NB4 (cell line): ENCODE measurements around the gene GMPPB.

Experiments
- DNase-seq: peaks from one replicate; pipeline ENCODE4 v3.0.0; 2010; ENCODE audit warnings: low read depth
- H3K4me3 ChIP-seq: one replicate; pipeline ENCODE4 v1.5.1; 2011; ENCODE audit warnings: mild to moderate bottlenecking, low read depth, low read length, moderate library complexity
- CTCF ChIP-seq: IDR thresholded peaks from one replicate; pipeline ENCODE4 v1.5.1; 2012; ENCODE audit warnings: low read depth, low read length
- MAX ChIP-seq: IDR thresholded peaks from 2 replicates; pipeline ENCODE4 v1.6.1; 2011; ENCODE audit warnings: low read depth, low read length
- MYC ChIP-seq: IDR thresholded peaks from 2 replicates; pipeline ENCODE4 v1.6.1; 2011; ENCODE audit warnings: low read depth, low read length
- POLR2A ChIP-seq: IDR thresholded peaks from 2 replicates; pipeline ENCODE4 v1.6.1; 2011; ENCODE audit warnings: mild to moderate bottlenecking; ENCODE audit not compliant: insufficient read length; ENCODE audit errors: extremely low read depth

Gene GMPPB

GRCh38 chr3:49717211-49717958 lies 6.4 kb downstream of the GMPPB start:
- no peak overlapping the region for H3K4me3 ChIP-seq
- DNase-seq, result no peak
- TF ChIP-seq POLR2A (no peak), MYC (no peak), CTCF (no peak), MAX (no peak)

DNA sequence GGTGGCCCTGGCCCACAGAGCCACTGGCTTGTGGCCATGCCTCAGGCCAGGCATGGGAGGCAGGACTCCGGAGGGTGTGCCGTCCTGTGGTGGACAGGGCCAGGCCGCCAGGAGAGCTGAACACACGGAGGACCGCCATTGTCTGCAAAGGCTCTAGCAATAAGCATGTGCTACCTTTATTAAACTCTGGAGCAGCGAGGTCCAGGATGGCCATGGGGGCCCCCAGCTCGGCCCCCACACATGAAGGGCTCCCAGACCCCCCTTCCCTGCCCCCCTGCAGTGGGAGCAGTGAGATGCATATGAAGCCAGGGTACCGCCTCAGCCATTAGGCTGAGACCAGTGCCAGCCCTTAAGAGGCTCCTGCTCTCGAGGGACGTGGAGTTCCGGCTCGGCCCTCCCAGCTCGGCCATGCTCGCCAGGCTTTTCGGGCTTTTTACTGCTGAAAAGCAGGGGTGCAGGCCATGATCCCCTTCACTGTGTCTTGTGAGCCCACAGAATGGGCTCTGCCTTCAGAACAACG lies 7.0 kb downstream of the GMPPB start:
- no peak for DNase-seq
- no peak overlapping the region for H3K4me3 ChIP-seq
- TF ChIP-seq MYC (no peak), POLR2A (no peak), CTCF (no peak), MAX (no peak)

DNA sequence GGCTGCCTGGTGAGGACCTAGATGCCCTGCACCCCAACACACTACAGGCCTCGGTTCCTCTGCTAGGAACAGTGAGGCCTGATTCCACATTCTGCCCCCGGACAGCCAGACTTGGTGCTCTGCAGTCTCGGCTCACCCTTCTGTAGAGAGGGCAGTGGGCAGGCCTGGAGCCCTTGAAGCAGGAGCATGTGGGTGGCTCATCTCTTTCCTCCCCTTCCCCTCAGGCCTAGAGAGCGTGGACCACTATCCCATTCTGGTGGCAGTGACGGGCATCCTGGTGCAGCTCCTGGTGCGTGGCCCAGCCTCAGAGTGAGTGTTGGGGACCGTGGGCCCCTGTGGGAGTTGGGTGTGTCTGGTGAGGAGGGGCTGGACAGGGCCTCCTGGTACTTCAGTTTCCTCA lies 7.6 kb downstream of the GMPPB start:
- DNase-seq, result no peak
- no peak overlapping the region for H3K4me3 ChIP-seq
- TF ChIP-seq MAX (no peak), MYC (no peak), POLR2A (no peak), CTCF (no peak)

DNA sequence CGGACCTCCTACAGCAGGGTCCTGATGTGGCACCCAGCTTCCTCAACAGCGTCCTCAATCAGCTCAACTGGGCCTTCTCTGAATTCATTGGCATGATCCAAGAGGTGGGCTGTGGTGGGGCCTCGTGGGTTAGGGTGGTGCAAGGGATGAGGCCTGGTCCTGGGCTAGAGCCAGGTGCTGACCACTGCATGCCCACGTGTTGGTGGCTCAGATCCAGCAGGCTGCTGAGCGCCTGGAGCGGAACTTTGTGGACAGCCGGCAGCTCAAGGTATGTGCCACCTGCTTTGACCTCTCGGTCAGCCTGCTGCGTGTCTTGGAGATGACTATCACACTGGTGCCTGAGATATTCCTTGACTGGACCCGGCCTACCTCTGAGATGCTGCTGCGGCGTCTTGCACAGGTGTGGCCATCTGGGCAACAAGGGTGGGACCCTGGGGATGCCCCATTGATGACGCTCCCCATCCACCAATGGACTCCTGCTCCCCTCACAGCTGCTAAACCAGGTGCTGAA lies 8.1 kb downstream of the GMPPB start:
- no peak for TF ChIP-seq POLR2A
- no peak for TF ChIP-seq MAX
- no peak for TF ChIP-seq CTCF
- no peak for TF ChIP-seq MYC
- H3K4me3 ChIP-seq, result no peak overlapping the region
- DNase-seq, result no peak

DNA sequence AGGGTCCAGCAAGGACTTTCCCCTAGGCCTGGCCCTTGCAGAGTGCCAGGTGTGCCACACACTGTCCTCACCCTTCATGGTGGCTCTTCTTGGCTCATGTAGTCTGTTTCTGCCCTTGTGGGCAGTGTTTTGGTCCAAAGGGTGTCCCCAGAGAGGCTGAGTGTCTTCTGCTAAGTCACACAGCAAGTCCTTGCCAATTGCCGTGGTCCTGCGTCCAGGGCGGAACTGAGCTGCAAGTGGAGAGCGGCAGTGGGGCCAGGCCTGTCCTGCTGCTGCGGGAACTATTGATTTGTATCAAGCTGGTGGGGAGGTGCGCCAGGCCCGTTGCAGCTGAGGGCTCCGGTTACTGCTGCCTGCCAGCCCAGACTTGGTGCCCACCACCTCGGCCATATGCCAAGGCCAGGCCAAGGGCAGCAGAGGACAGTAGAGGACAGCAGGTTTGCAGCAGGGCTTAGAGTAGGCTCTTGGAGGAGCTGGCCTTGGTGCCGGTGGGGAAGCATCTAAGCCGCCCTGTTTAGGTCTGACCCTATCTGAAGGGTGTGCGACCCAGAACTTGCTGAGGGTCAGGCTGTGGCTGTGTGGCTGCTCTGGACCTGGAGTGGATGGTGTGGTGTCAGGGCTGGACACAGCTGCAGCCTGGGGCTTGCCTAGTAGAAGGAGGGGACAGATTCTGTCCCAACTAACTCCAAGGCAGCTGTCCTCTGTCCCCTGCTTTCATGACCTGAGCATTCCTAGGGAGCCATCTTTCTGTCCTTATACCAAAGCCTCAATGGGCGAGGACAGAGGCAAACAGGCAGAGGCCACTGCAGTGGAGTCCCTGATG lies 8.8 kb downstream of the GMPPB start:
- DNase-seq, result no peak
- TF ChIP-seq POLR2A (no peak), CTCF (no peak), MAX (no peak), MYC (no peak)
- no peak overlapping the region for H3K4me3 ChIP-seq
